ENCODE data around the gene PERM1.
"Not testable (repeated sequence)": the region's sequence is repeated elsewhere in the genome, so short reads cannot be mapped to it uniquely, and the experiment has no call there.

PERM1 gene

DNA sequence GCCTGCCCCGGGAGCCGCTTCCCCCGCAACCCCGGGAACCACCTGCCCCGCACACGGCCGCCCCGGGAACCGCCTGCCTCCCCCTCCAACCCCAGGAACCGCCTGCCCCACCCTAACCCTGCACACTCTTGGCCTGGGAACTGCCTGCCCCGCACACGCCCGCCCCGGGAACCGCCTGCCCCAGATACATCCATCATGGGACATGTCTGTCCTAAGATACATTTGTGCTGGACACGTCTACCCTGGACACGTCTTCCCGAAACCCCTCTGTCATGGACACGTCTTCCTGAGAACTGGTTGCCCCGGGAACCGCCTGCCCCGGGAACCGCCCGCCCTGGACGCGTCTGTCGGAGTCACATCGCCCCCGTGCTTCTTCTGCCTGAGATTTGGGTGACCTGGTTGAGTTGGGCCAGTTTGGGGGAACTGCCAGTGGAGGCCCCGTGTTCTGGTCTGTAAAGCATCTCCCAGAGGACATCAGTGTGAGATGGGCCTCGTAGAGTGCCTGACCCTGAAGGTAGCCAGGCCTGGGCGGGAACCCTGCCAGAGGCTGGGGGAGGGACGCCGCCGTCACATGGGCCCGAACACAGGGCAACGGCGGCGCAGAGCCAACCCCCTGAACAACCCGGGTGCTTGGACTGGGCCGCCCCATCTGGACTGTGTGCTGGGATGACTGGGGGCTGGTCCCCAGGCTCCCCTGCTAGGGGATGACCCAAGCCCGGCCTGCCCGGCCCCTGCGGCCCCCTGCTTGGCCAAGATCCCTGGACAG lies 3.6 kb downstream of the PERM1 start:
- DNase-seq (ENCODE audit: low read depth in 2 of 2) = no peak

DNA sequence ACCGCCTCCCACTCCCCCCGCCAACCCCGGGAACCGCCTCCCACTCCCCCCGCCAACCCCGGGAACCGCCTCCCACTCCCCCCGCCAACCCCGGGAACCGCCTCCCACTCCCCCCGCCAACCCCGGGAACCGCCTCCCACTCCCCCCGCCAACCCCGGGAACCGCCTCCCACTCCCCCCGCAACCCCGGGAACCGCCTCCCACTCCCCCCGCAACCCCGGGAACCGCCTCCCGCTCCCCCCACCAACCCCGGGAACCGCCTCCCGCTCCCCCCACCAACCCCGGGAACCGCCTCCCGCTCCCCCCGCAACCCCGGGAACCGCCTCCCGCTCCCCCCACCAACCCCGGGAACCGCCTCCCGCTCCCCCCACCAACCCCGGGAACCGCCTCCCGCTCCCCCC lies 5.1 kb downstream of the PERM1 start:
- not testable (repeated sequence) for DNase-seq (ENCODE audit: low read depth in 2 of 2)

DNA sequence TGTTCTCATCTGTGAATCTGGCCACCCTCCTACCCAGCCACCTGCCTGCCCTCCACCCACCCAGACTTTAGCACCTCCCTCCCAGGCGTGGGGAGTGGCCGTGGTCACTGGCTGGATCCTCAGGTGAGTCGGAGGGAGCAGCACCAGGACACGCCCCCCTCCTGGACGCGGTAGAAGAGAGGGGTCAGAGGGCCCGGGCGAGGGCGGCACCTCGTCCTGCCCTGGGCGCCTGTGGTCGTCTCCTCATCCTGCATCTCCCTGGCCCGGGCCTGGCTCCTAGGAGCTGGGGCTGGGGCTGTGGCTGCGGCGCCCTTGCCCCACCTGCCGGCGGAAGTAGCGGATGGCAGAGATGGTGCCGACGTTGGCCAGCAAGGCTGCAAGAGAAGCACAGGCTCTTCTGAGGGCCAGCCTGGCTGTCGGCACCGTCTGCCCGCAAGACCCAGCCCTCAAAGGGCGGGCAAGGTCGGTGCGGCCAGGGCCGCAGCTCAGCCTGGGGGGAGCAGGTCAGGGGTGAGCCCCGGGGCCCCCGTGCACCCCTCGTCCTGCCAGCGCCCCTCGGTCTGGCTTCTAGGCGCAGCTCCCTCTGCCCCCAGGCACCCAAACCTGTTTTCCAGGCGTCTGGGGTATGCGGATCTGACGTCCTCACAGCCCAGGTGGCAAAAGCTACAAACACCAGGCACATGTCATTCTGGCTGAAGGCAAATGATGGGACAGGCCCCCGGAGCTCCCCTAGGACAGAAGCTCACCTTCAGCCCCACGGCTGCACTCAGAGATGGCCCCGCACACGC lies 5.8 kb downstream of the PERM1 start:
- no peak for DNase-seq (ENCODE audit: low read depth in 2 of 2)

DNA sequence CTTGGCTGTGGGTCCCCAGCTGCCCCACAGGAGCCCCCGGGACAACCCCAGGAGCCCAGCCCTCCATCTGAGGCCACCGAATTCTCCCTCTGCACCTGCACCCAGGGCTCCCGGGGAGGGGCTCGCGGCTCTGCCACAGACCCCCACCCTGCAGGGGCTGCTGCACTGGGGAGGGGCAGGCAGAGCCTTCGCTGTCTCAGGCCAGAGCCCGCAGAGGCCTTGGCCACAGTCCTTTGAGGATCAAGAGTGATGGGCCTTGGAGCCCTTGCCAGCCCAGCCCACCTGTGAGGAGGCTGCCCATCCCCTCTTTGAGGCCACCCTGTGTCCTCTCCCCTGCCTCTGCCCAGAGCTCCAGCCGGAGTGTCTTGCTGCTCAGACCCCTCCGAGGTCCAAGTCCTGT lies 6.5 kb downstream of the PERM1 start:
- DNase-seq (ENCODE audit: low read depth in 2 of 2) = no peak

DNA sequence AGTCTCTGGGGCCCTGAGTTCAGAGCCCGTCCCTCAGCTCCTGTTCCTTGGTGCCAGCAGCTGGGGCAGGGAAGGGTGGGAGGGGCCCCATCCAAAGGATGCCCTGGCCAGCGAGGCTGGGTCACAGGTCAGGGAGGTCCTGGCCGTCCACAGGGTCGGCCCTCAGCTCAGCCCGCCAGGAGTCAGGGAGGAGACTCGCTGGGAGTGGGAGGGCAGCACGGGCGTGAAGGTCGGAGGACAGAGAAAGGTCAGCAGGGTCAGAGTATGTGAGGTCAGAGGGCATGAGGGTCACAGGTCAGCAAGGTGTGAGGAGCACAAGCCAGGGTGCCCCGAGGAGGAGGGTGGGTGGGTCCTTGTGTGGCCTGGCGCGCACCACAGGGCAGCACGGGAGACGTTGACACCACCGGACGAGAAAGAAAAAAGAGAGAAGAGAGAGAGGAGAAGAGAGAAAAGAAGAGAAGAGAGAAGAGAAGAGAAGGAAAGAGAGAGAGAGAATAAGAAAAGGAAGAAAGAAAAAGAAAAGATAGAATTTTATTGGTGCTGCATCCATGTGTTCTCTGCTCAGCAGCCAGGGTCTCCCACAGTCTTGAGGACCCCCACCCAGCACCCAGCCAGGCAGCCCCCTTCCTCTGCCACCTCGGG lies 7.1 kb downstream of the PERM1 start:
- DNase-seq (ENCODE audit: low read depth in 2 of 2) = no peak

DNA sequence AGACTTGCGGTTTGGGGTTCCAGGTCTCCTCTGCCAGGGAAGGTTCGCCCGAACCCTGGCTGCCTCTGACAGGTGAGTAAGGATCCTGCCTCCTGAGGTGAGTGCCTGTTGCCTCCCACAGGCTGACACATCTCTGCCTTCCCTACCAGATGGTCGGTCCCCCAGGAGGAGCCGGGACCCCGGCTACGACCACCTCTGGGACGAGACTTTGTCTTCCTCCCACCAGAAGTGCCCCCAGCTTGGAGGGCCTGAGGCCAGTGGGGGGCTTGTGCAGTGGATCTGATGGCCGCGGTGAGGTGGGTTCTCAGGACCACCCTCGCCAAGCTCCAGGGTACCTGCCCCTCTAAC lies 7.6 kb downstream of the PERM1 start:
- DNase-seq (ENCODE audit: low read depth in 2 of 2) = no peak

DNA sequence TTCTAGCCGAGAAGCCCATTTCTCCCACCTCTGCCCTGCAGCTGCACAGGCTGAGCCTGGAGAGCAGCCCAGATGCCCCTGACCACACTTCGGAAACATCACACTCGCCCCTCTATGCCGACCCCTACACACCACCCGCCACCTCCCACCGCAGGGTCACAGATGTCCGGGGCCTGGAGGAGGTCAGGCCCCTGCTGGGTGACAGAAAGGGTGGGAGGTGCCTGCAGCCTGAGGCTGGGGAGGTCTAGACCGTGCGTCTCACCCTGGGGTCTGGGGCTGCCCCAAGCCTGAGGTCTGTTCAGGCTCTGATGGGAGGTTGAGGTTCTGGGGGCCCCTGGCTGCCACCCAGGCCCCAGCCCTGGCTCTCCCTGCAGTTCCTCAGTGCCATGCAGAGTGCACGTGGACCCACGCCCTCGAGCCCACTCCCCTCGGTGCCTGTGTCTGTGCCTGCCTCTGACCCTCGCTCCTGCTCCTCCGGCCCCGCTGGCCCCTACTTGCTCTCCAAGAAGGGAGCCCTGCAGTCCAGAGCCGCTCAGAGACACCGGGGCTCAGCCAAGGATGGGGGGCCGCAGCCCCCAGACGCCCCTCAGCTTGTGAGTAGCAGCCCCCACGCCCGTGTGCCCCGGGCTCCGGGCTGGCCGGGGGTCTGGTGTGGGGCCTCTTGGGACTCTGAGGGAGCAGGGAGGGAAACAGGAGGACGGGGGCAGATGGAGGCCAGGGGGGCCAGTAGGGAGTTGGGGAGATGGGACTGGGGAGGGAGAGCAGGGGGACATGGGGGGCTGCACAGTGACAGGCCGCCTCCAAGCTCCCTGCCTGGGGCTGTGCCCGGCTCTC lies 8.2 kb downstream of the PERM1 start:
- DNase-seq (ENCODE audit: low read depth in 2 of 2) = no peak

DNA sequence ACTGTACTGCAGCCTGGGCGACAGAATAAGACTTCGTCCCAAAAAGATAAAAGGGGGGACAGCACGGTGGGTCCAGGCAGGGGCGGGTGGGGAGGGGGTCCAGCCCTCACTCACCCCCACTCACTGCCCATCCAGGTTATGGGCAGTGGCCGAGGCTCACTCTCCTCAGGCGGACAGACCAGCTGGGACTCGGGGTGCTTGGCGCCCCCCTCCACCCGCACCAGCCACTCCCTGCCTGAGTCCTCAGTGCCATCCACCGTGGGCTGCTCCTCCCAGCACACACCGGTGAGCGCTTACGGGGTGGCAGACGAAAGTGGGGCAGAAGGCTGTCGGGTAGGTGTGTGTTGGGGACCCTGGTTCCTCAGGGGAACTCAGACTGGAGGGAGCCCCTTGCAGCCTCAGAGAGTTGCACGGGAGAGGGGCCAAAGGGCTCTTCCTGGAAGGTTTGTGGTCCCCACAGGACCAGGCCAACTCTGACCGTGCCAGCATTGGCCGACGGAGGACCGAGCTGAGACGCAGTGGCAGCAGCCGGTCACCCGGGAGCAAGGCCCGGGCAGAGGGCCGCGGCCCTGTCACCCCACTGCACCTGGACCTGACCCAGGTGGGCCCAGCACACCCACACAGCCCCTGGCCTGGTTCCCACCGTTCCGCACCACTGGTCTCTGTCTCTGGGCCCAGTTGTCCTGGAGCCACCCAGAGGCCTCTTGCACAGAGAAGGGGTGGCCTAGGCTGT lies 9.0 kb downstream of the PERM1 start:
- DNase-seq (ENCODE audit: low read depth in 2 of 2) = no peak

DNA sequence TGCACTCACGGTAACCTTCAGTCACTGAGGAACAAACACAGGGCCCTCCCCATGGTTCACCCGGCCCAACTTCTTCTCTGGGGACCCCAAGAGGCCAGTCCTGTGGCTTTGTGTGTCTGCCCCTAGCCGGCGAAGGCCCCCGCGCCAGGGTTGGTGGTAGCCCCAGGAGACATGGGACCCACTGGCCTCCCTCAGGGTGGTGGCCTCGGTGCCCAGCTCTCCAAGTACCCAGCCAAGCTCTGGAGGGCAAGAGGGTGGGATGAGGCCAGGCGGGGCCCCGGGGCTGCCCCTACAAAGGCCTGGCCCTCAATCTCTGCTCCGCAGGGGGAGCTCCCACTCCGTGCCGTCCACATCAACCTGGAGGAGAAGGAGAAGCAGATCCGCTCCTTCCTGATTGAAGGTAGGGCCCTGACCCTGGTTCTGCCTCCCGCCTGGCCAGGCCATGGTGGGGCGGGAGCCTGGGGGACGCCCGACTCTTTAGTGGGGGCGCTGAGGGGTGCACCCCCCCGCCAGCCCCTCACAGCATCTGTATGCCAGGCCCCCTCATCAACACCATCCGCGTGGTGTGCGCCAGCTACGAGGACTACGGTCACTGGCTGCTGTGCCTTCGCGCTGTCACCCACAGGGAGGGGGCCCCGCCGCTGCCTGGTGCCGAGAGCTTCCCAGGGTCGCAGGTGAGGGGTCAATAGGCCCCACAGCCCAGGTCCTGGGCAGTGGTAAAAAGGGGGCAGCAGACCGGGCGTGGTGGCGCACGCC lies 10.0 kb downstream of the PERM1 start:
- no peak for DNase-seq (ENCODE audit: low read depth in 2 of 2)

DNA sequence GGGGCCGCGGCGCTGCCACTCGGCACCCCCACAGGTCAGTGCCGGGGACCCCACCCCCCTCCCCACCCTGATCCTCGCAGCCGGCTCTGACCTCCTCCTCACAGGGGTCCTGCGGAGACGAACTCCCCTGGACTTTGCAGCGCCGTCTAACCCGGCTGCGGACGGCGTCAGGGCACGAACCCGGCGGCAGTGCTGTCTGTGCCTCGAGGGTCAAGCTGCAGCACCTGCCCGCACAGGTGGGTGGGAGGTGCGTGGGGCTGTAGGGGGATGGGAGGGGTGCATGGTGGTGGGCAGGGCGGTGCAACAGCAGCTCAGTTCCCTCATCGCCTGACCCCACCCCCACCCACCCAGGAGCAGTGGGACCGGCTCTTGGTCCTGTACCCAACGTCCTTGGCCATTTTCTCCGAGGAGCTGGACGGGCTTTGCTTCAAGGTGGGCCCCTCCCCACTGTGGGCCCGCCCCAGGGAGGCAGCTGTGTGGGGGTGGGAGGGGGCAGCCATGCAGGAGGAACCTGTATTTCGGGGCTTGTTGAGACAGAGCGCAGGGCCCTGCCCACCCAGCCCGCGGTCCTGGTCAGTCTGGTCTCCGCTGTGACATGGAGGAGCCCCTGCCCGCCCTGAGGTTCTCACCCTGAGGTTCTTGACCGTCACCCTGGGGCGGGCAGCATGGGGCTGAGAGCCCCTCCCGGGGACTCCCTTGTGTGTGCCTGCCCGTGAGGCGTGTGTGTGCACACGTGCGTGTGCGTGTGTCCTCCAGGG lies 10.7 kb downstream of the PERM1 start:
- DNase-seq (ENCODE audit: low read depth in 2 of 2) = no peak

DNA sequence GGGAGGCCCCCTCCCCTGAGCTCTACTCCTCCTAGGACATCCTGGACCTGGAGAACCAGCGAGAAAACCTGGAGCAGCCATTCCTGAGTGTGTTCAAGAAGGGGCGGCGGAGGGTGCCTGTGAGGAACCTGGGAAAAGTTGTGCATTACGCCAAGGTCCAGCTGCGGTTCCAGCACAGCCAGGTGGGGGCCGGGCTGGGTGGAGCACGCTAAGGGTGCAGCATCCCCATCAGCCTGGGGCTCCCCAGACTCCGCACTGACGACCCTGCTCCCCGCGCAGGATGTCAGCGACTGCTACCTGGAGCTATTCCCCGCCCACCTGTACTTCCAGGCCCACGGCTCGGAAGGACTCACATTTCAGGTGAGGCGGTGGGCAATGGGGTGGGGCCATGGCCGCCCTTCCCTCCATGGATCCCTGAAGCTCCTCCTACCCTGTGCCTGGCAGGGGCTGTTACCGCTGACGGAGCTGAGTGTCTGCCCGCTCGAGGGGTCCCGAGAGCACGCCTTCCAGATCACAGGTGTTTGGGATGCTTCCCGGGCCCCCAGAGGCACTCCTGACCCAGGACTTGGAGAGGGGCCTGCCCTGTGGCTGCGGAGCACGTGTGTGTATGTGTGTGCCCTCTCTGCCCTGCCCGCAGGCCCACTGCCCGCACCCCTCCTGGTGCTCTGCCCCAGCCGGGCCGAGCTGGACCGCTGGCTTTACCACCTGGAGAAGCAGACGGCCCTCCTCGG lies 11.5 kb downstream of the PERM1 start:
- no peak for DNase-seq (ENCODE audit: low read depth in 2 of 2)

DNA sequence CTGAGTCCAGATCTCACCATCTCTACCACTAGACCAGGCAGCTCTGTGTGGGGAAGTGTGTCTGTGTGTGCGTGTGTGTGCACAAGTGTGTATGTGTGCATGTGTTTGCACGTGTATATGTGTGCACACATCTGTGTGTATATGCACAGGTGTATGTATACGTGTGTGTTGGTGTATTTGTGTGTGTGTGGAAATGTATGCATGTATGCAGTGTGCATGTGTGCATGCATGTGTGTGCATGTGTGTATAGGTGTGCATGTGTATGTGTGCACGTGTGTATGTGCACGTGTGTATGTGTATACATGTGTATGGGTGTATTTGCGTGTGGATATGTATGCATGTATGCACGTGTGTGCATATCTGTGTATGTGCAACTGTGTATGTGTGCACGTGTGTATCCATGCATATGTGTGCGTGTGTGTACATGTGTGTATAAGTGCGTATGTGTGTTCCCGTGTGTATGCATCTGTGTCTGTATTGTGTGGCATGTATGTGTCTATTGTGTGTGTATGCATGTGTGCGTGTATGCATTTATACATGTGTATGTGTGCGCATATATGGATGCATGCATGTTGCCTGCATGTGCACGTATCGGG lies 12.5 kb downstream of the PERM1 start:
- DNase-seq (ENCODE audit: low read depth in 2 of 2) = no peak

DNA sequence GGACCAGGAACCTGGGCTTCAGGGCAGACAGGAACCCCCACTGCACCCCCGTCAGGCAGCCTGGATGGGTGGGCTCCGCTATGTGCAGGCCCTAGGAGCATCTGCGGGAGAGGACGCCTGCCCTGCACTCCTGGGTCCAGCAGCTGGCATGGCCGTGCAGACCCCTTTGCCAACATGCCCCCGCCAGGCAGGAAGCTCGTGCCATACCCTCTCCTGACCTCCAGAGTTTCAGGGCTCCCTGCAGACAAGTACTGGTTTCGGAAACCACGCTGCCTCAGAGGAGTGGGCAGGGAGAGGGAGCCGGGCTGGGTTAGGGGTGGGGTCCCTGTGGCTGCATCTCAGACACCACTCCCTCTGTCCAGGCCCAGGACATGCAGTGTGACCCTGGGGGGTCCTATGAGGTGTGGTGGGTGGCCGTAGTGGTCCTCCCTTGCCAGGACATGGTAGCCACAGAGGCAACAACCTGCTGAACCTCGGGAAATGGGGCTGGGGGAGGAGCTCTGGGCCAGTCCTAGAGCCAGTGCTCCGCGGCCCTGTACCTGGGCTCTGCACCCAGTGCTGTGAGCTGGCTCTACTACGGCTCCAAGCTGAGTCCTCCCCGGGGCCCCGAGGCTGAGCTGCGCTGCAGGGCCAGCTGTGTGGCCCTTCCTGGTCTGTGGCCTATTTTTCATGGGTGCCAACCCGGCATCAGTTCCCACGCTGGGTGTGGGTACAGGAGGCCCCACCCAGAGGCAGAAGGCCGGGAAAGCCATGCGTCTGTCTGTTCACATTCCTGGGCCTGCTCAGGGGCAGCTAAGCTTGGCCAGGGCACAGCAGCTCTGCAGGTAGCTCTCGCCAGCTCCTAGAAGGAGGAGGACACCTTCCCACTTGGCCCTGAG lies 14.2 kb downstream of the PERM1 start:
- DNase-seq (ENCODE audit: low read depth in 2 of 2) = no peak

DNA sequence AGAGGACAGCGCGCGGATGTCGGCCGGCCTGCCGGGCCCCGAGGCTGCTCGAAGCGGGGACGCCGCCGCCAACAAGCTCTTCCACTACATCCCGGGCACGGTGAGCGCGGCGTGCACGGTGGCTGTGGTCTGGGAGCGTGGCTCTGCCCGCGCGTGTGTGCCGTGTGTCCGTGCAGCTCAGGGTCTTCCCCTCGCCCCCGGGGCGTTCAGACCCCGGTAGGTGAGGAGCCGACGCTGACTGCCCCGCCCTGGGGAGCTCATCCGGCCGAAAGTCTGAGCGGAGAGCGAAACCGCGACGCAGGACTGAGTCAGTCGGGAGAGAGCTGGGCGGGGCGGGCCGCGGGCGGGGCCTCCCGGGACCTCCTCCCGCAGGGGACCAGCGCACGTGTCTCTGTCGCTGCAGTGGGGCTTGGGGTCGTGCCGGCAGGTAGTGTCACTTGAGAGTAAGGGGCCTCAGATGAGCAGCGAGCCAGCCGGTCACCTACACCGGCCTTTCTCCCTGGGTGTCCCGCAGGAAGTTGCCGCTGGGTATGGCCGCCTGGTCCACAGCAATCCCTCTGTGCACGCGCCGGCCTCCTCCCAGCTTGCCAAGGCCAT lies 15.1 kb downstream of the PERM1 start:
- DNase-seq (ENCODE audit: low read depth in 2 of 2) = no peak

DNA sequence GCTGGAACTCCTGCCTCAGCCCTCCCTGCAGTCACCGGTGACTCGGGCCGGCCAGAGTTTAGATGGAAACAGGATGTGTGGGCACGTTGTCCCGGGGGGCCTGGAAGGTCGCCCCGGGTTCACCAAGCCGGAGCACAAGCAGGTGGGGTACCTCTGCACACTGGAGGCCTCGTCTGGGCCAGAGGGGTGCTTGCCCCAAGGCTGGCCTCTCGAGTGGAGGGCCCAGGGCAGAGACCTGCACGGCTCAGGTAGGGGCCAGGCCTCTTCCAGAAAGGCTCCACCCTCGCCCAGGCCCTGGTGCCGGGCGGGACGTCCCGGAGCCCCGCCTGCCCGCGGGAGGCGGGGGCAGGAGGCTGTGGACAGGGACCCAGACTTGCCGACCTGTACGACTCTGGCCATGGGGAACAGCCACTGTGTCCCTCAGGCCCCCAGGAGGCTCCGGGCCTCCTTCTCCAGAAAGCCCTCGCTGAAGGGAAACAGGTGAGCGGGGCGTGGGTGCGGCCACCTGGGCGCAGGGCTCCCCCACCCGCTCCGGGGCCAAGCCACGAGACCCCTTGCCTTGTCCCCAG lies 15.7 kb downstream of the PERM1 start, which contains the start of gene PLEKHN1:
PLEKHN1 (plus strand) TSS at position 348 of the 569 bp plus-strand sequence; CDS start at position 398, 50 bp downstream.
- no peak for DNase-seq (ENCODE audit: low read depth in 2 of 2)

DNA sequence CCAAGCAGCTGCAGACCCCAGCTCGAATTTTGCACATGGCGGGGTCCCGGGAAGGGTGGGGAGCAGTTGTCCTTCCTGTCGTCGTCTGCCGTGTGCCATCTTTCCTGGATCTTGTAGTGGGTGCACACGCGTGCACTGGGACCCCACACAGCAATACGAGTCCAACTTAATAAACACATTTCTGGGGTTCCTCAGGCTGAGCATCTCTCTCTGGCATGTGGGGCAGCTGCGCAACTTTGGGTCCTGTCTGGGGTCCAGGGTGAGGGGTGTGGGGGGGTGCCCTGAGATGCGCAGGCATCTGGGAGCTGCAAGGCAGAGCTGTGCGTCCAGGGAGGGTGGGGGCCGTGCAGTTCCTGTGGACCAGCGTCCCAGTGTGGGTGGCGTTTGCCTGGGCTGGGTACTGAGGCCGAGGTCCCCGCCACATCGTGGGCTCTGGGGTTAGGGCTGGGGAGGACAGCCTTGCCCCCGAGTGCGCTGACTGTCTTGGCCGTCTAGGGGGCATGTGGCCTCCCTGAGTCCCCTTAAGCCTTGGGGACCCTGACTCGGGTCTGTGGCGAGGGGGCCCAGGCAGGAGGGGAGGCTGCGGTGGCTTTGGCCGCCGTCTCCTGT lies 16.3 kb downstream of the PERM1 start:
- no peak for DNase-seq (ENCODE audit: low read depth in 2 of 2)

Data from fibroblast of skin of left quadriceps (primary cell).